Stimulated activated CD4-positive, alpha-beta T cell treated with anti-CD3 and anti-CD28 coated beads, Interleukin-2, amount 100 ng/mL, for 48 hours (primary cell): ENCODE measurements around the gene BMPR1B.
"Not testable (repeated sequence)": the region's sequence is repeated elsewhere in the genome, so short reads cannot be mapped to it uniquely, and the experiment has no call there.

Experiments used
- DNase-seq, 2 donors: peaks; one replicate each; pipeline ENCODE4 v3.0.0-alpha.2; 2020

The BMPR1B gene

DNA sequence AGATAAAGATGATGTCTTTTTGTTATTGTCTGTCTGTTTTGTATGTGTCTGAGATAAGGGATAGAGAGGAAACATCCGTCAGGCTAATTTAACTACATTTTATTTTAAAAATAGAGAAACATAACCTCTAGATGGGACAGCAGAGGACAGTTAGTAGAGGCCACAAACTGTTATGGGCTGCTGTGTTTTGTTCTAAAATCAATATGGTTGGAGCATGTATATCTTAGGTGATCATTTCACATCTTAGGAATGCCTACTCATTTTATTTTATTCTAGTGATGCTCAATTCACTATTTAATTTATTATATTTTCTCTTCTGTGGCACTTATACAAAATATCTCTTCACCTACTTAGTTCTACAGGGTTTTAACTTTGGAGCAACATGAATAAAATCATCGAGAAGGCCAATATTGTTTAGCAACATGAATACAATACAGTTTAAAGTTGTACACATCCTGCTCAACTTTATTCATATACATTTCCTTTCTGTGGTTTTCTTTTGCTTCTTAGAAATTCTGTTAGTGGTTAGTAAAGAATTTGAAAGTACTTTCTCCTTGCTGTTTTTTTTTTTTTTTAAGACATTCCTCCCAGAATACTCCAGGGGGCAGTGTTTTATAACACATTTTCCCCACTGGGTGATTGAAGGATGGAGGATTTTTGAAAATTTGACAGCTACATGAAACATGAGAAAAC lies 398.1 kb downstream of the BMPR1B start:
- DNase-seq: no peak

DNA sequence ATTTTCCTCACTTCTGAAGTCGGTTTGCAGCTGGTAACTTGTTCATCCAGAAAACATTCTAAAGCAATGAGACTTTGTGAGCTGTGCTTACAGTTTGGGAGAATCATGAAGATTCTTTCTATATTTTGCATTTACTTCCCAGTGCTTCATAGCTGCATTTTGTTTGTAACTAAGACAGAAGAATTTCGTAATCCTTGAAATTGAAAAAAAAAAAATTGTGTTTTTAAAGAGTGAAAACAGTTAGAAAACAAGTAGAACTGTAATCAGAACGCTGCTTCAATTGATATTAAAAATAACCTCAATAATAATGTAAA lies 398.7 kb downstream of the BMPR1B start:
- DNase-seq: no peak

DNA sequence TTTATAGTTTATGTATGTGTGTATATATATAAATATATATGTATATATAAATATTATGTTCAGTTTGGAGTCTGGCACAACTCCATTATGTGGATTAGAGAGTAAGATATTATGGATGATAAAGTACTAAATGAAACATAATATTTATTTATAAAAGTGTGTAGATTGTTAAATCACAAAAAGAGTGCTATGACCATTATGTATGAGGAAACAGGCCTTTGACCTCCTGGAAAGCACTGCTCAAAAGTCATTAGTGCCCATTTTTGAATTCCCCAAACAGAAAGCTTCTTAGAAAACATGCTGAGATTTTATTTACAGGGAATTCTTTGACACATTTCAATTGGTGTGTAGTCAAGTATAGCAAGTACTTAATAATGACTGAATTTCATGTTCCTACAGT lies 399.8 kb downstream of the BMPR1B start:
- no peak for DNase-seq

DNA sequence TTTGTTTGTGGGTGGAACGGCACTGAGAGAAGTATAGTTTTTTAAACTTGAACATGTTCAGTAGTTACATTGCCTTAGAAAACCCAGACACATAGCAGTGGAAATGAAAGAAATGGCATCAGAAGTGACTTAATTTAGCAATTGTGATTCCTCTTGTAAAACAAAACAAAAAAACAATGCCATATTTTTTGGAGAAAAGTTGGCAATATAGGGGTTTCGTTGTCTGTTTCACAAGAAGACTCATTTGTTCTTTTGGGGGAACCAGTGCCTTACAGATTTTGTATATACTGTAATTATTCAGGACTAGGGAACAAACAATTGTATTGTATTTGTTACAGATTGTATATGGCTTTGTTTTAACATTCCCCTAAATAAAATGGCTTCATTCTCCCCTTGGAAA lies 400.3 kb downstream of the BMPR1B start:
- no peak for DNase-seq

DNA sequence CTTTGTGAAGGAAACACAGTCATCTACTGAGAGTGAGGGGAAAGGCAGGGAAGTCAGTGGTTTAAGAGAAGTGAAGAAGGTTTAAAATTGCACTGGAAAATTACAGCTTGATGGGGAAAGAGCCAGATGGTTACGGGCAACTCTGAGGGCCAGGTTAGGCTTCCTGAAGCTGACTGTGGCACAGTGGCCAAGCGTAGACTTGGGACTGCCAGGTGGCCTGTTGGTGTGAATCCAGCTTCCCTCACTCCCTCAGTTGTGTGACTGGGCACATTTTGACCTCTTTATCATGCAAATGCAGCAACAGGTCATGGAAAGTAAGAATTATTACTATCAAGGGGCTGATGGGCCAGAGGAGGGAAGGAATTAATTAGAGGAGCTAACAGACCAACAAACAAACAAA lies 400.9 kb downstream of the BMPR1B start:
- no peak for DNase-seq

DNA sequence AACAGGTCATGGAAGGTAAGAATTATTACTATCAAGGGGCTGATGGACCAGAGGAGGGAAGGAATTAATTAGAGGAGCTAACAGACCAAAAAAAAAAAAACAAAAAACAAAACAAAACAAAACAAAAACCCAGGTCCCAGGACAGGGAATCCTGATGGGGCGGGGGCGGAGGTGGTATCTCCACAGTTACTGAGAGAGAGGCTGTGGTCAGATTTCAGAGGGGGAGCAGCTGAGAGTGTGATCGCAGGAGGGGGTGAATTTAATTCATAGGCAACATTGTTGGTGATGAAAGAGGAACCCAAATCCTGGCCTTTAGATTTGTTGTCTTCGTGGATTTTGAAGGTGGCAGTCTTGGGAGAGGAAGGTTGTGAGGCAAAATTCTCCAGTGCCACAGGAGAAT lies 401.6 kb downstream of the BMPR1B start:
- no peak for DNase-seq

DNA sequence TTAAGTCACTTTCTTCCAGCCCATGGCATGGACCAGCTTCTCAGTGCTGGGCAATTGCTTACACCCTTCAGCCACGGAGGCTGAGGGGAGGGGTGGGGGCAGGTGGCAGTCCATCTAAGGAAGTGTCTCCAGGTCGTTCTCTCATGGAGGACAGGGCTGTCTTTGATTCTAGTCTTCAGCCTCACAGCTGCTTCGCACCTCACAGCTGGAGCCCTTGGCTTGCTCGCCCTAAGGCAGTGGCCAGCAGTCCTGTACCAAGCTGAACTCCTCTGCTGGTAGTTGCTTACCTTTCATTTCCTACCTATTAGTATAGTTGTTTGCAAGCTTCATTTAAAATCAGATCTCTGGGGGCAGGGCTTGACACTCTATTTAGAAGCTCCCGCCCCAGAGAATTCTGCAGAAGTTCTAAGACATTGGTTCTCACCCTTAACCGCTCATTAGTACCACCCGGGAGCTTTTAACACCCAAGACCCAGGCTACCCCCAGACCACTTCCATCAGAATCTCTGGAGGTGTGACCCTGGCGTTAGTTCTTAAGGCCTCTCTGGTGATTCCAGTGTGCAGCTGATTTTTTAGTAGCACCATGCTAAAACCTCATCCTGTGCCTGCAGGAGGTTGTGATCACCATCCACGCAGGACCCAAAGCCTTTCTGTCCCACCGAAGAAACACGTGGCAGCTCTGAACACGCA lies 404.2 kb downstream of the BMPR1B start:
- no peak for DNase-seq

DNA sequence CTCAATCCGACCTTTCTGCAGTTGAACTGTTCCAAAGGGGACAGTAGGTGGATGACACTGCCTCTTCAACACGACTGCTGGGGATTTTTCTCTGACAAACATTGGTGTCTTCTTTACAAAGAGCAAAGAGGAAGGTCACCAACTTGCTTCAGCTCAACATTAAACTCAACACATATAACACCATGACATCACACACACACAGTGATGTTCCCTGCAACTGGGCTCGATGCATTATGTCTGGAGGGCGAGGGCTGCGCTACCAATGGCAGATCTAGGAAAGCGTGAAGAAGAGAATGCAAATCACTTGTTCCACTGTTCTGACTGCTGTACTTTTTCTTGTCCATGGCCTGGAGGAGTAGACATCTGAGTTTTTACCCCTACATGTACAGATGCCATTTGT lies 405.1 kb downstream of the BMPR1B start:
- DNase-seq: no peak

DNA sequence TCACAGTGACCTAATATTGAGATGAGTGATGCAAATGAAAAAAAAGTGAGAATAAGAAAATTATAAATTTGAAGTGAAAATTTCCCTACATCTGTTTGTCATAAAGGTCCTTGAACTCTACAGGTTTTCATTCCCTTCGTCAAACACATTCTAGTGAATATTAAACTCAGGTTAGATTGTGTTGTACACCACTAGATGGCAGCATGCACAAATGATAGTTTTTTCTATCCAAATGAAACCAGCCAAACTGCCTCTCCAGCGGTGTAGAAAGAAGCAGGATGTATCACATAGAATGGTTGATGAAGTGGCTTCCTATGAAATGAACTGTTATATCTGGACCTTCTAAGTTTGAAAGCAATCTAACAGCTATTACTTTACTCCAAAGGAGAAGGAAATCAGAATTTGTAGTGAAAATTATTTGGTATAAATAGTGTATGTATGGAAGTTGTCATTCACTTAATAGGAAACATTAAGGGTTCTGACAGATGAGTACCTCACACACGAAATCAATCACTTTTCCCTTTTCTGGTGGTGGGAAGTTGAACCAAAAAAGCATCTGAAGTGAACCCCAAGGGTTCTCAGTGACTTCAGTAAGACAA lies 408.3 kb downstream of the BMPR1B start:
- DNase-seq: peak in 1 of 2 donors; percentile 8

DNA sequence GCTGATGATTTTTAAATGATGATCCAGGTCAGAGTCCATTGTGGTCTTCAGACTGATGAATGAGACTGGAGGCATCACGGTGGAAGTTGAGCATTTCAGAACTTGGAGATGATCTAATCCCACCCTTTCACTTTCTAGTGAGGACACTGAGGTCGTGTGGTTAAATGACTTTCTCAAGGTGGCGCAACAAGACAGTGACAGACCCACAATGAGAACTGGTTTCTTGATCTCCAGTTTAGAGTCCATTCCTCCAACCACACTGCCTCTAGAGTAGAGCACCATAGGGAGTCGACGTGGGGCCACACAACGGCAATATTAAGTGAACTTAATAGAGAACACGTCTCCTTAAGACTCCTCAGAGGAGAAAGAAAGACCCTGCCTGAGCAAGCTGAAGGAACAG lies 410.1 kb downstream of the BMPR1B start:
- no peak for DNase-seq

DNA sequence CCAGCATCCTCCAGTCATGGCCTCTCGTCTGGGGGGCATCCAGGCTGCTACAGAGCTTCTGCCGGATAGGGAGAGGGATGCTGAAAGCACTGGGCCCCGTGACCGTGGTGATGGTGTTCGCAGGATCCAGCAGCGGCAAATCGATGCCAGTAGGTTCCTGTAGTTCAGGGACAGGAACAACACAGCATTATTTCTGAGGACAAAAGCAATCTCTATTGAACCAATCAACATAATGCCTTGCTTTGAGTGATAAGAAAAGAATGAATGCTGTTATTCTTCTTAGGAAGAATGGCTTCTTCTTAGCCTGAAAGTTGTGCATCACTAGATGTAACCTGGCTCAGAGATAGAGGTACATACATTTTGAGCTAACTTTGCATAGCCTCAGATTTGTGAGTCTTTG lies 412.4 kb downstream of the BMPR1B start:
- no peak for DNase-seq

DNA sequence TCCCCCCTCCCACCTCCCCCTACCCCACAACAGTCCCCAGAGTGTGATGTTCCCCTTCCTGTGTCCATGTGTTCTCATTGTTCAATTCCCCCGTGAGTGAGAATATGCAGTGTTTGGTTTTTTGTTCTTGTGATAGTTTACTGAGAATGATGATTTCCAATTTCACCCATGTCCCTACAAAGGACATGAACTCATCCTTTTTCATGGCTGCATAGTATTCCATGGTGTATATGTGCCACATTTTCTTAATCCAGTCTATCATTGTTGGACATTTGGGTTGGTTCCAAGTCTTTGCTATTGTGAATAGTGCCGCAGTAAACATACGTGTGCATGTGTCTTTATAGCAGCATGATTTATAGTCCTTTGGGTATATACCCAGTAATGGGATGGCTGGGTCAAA lies 413.6 kb downstream of the BMPR1B start:
- not testable (repeated sequence) for DNase-seq

DNA sequence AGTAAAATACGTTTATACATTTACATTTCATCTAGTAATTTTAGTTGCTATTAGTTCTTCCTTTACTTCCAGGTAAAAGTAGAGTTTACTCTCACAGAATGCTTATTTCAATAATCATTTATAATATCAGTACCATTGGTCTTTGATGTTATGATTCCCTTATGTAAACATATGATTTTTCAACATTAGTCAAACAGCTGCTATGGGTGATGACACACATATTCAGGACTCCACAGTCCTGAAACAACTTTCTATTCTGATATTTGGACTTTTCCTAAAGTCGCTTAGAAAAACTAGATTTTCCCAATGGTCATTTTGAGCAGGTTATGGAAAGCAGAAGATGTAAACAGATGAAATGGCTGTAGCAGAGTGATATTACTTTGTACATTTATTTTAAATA lies 421.2 kb downstream of the BMPR1B start:
- DNase-seq: no peak

DNA sequence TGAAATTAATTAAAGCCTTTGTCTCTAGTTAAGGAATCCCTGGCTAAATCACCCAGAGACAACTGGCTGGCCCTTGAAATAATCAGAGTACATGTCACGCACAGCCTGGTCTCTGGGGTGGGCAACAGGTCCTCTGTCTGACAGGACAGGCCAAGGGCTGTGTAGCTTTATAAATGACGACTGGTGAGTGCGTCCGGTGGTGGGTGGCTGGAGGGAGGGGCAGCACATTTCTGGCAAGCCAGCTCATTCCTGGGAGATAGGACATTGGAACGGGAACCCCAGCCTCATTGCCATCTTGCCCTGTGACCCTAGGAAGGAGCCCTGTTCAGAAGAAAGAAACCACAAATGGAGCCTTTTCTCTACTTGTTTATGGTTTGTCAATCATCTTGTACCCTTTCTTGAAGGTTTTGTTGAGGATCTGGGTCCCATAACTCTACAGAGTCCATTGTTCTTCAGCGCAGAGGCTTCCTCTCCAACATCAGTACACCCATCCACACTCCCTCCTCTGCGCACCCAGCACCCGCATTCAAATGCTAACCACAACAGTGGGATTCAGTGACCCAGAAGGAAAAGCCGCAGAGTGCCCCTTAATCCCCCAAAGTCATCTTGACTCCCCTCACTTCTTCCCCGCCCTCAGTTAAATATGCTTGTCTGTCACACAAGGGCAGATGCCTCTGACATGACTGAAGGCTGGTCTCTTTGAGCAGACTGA lies 422.9 kb downstream of the BMPR1B start:
- no peak for DNase-seq

DNA sequence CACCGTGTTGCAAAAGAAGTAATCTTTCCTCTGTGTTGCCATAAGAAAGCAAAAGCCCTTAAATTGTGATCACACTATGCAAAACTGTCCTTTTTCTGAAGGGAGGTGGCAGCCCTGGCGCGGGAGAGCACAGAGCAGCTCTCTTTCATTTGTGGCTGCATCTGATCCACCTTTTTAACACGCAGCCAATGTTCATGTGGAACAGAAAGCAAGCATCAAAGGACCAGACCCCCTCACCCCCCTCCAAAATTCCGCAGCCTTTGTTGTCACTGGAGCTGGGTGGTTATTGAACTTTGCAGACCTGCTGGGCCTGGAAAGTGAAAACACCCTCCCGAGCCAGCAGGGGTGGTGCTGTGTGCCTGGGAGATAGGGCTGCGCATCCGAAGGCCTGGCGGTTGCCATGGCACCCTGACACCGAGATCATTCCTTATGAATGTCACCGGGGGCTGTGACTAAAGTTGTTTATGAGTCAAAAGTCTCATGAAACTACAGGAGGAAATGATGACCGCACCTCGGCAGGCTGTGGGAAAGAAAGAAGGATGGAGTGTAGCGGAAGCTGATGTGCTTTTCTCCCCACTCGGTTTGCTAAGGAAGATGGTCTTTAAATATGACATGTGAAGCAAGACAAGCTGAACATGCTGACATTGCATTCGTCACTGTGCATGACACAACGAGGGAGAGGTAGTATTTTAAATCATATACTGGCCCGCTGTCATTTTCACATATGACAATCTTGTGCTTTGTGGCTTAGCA lies 423.7 kb downstream of the BMPR1B start:
- DNase-seq: no peak

DNA sequence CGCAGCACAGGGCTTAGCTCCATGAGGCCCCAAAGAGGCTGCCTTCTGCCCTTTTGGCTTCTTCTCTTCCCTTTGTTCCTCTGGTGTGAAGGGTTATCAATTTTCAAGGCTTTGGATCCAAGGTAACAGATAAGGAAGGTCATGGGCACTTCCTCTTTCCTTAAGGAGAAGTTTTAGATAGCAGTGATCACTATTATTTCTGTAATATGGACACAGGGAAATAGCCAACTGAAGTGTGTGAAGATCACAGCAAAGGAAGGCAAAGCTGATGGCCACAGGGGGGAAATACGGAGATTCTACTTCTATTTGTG lies 424.2 kb downstream of the BMPR1B start:
- no peak for DNase-seq

DNA sequence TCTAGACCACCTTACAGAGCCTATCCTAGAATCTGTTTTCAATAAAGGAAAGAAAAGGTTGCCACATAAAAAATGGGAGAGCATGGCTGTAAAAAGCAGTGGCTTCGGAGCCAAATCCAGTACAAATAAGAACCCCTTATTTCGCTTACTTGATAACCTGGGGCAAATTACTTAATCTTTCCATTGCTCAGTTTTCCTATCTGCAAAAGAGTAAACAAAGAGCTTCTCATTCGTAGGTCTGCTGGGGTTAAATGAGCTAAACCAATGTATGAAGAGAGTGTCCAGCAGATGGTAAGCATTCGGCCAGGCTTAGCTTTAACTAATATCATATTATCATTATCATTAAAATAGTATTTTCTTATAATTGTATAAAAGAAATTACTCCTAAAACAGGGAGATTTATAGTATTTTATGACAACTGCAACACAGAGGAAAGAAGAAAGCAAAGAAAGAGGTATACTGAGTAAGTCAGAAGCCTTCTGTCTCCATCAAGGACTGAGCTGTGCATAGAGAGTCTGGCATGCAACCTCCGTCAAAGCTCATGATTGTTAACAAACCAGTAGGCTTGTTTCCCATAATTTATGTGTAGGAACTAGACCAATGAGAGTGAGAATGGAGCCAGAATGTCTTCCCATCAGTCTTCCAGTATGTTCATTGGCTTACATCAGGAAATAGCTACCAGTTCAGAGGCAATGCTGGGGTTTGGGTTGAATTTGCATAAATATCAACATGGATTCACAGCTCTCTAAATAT lies 426.1 kb downstream of the BMPR1B start:
- DNase-seq: no peak

DNA sequence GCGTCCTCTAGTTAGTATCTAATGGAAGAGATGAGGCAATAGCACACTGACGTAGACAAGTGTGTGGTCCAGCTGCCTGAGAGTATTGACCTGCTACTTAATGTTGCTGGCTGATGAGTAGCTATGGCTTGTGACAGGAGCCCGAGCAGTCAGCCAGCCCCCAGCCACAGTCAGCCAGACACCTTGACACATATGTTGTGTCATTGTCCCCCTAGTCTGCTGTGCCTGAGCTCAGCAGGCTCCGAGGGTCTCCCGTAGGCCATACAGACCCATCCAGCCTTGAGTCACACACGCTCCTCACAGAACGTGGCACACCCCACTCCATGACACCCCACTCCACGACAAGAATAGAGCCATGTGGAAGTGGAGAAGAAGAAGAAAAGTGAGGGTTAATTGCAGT lies 428.9 kb downstream of the BMPR1B start:
- DNase-seq: no peak

DNA sequence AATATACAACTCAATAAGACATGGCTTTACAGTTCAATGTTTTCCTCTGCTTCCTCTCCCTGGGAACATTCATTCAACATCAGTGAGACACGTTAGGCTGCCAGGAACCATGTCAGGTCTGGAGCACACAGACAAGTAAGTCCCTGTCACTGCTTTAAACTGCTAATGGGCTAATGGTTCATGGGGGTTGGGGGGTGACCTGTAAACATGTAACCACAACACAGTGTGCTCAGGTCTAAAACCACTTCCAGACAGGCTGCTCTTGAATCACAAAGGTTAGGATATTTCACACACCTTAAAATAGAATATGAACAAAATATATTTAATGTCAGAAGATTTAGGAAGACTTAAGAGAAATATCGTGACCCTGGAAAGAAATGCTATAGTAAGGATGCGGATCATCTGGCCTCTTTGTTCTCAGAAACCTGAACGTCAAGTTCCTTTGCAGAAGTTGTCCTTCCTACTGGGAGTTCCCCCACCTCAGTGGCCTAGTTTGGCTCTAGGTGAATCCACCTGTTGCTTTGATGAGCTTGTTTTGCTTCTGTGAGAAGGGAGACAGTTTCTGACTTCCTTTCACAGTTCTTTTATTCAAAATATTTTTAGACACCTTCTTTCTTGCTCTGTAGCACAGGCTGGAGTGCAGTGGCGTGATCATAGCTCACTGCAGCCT lies 431.1 kb downstream of the BMPR1B start:
- no peak for DNase-seq

DNA sequence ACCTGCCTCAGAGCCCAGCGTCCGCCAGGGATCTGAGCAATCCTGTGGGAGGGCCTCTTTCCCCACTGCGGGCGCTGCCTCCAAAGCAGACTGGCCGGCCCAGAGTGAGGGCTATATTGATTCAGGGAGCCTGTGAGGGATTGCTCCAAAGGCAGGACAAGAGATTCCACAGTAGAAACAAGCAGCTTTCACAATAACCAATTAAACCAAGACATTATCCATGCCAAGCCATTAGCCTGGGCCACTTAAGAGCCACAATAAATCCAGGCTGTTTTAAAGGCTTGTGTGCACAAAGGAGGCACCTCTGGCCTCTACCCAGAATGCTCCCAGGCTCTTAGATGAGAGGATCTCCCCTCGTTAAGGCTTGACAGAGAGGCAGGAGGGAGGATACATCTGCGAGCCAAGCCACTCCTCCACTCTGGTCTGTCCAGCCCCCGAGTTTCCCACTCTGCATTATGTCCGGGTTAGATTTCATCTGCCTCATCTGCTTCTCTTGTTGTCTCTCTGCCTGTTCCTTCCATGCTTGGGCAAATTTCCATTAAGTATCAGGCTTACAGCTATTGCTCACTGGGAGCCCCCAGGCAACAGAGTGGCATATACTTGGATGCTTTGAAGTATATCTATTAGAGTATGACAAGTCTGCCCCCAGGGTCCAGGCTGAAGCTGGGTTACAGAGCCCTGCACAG lies 433.1 kb downstream of the BMPR1B start:
- DNase-seq: no peak

DNA sequence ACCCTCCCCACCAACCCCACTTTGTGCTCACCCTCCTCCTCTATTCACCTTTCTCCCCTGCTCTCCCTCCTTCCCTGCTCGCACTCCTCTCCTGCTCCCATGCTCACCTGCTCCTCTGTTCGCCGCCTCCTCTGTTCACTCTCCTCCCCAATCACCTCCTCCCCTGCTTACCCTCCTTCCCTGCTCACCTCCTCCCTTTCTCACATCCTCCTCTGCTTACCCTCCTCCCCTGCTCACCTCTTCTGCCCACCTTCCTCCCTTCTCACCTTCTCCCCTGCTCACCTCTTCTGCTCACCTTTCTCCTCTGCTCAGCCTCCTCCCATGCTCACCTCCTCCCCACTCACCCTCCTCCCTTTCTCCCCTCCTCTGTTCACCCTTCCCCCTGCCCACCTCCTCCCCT lies 433.8 kb downstream of the BMPR1B start:
- no peak for DNase-seq
